Right lobe of liver (tissue), 4 donors: ENCODE measurements around the gene ZNF557.

Experiments used
- POLR2A ChIP-seq: fragments of 450-650 bp; IDR thresholded peaks from one replicate; pipeline ENCODE4 v1.6.1; 2017; ENCODE audit warnings: antibody characterized with exemption, mild to moderate bottlenecking
- TF ChIP-seq, protein P1 (sequence below), 4 donors: fragments of 200-600 bp in 3 of 4; fragments of 450-650 bp in 1 of 4; IDR thresholded peaks; one replicate each; pipeline versions ENCODE4 v1.5.1 to v1.8.0; 2016 to 2022; ENCODE audit warnings: antibody characterized with exemption in 4 of 4, mild to moderate bottlenecking in 2 of 4
- donor health status: DM: no; HTN: no; CAD: no.
- donor health status: DM: no; HTN: no; CAD: no.
- donor health status: DM: no; HTN: yes; CAD: no.

DNA sequence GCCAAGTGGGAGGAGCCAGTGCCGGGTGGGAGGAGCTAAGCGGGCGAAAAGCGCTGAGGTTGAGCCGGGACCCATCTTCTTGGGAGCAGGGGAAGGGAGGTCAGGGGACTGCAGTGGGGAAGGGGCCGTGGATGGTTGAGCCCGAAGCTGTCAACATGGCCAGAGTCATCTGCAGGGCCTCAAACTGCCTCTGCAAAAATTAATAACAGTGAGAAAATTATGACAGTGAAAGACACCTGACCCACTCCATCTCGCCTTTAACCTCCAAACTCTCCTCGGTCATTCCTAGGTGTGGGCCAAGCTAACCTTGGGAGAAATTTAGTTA, 30.1 kb downstream of the ZNF557 start:
- TF ChIP-seq, protein P1, sequence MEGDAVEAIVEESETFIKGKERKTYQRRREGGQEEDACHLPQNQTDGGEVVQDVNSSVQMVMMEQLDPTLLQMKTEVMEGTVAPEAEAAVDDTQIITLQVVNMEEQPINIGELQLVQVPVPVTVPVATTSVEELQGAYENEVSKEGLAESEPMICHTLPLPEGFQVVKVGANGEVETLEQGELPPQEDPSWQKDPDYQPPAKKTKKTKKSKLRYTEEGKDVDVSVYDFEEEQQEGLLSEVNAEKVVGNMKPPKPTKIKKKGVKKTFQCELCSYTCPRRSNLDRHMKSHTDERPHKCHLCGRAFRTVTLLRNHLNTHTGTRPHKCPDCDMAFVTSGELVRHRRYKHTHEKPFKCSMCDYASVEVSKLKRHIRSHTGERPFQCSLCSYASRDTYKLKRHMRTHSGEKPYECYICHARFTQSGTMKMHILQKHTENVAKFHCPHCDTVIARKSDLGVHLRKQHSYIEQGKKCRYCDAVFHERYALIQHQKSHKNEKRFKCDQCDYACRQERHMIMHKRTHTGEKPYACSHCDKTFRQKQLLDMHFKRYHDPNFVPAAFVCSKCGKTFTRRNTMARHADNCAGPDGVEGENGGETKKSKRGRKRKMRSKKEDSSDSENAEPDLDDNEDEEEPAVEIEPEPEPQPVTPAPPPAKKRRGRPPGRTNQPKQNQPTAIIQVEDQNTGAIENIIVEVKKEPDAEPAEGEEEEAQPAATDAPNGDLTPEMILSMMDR (IDR thresholded peaks at IDR 0.05), result no peak
- no peak for TF ChIP-seq POLR2A
